ENCODE measurements around the gene QDPR. TPM values are rescaled to one million over a fixed set of nuclear protein-coding genes. Genes with fewer than 3 reads are reported as not detected.
"Not testable (repeated sequence)": the region's sequence is repeated elsewhere in the genome, so short reads cannot be mapped to it uniquely, and the experiment has no call there.

QDPR gene
- total RNA-seq, 1 donor from 2014 or later = 28.6 TPM

DNA sequence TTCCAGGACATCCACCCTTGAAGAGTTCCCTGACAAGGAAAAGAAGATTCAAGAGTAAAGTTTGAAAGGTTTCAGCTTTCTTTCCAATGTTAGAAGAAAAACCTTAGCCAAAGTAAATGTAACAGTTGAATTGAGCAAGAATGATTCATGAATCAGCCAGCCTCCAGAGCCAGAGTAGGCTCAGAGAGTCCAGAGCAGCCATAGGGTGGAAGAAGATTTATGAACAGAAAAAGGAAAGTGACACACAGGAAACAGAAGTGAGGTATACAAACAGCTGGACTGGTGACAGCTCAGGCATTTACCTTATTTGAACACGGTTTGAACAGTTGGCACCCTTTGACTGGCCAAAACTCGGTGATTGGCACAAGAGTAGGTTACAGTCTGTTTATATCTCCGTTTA, 63.2 kb downstream of the QDPR start:
- Histone ChIP-seq H3K4me3 (ENCODE audit: low read depth, low read length) (no peak overlapping the region), H3K27me3 (ENCODE audit: control insufficient read depth, insufficient read depth, low read length) (no peaks in the 10 kb centered on the region), H3K36me3 (ENCODE audit: control insufficient read depth, insufficient read depth, low read length) (no peaks in the 10 kb centered on the region)
- DNase-seq (ENCODE audit: low read depth) = peak; percentile 9
- TF ChIP-seq, protein P1, sequence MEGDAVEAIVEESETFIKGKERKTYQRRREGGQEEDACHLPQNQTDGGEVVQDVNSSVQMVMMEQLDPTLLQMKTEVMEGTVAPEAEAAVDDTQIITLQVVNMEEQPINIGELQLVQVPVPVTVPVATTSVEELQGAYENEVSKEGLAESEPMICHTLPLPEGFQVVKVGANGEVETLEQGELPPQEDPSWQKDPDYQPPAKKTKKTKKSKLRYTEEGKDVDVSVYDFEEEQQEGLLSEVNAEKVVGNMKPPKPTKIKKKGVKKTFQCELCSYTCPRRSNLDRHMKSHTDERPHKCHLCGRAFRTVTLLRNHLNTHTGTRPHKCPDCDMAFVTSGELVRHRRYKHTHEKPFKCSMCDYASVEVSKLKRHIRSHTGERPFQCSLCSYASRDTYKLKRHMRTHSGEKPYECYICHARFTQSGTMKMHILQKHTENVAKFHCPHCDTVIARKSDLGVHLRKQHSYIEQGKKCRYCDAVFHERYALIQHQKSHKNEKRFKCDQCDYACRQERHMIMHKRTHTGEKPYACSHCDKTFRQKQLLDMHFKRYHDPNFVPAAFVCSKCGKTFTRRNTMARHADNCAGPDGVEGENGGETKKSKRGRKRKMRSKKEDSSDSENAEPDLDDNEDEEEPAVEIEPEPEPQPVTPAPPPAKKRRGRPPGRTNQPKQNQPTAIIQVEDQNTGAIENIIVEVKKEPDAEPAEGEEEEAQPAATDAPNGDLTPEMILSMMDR (IDR thresholded peaks at IDR 0.05; ENCODE audit: insufficient read depth, low read length, poor library complexity, severe bottlenecking) = no peak

DNA sequence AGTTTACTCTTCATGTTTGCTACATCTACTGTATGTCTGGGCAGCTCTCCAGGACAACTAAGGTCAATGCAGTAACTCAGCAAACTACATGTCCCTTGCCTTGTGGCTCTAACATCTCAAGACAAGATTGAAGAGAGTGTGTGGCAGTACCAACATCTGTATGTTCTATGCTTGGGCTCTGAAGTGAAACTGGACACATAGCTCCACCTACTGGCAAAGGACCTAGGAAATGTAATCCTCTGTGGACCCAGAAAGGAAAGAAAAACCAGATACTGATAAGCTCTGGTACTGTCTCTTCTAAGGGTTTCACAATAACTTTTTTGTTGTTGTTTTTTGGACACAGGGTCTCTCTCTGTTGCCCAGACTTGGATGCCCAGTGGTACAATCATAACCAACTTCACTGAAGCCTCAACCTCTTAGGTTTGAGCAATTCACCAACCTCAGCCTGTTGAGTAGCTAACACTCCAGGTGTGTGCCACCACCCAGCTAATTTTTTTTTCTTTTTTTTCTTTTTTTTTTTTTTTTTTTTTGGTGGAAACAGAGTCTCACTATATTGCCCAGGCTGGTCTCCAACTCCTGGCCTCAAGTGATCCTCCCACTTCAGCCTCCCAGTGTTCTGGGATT, 64.1 kb downstream of the QDPR start:
- H3K4me3 ChIP-seq (ENCODE audit: low read depth, low read length) = no peak overlapping the region
- TF ChIP-seq, protein P1 (IDR thresholded peaks at IDR 0.05; ENCODE audit: insufficient read depth, low read length, poor library complexity, severe bottlenecking) = peak; percentile 77
- peak; percentile 23 for DNase-seq (ENCODE audit: low read depth)

DNA sequence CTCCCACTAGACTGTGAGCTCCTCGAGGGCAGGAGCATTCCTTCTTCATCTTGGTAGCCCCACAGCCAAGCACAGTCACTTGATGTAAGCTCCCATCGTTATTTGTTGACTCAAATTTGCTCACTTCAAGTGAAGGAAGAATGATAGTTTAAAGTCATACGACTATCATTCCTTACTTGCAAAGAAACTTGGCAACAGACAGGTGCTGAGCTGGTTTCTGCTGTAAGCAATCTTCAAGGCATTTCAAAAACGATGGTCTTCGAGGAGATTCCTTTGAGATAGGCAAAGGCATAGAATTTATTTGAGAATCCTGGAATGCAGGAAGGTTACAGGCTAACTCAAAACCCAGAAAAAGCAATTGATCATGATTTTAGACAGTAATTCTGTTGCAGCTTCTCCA, 64.8 kb downstream of the QDPR start:
- no peak for DNase-seq (ENCODE audit: low read depth)
- Histone ChIP-seq H3K36me3 (ENCODE audit: control insufficient read depth, insufficient read depth, low read length) (no peaks in the 10 kb centered on the region), H3K4me3 (ENCODE audit: low read depth, low read length) (no peak overlapping the region), H3K27me3 (ENCODE audit: control insufficient read depth, insufficient read depth, low read length) (no peaks in the 10 kb centered on the region)
- TF ChIP-seq, protein P1 (IDR thresholded peaks at IDR 0.05; ENCODE audit: insufficient read depth, low read length, poor library complexity, severe bottlenecking) = no peak

More for the DNA sequence above, 64.1 kb downstream of the QDPR start:
- Histone ChIP-seq H3K27me3 (ENCODE audit: control insufficient read depth, insufficient read depth, low read length) (no peaks in the 10 kb centered on the region), H3K36me3 (ENCODE audit: control insufficient read depth, insufficient read depth, low read length) (no peaks in the 10 kb centered on the region)

DNA sequence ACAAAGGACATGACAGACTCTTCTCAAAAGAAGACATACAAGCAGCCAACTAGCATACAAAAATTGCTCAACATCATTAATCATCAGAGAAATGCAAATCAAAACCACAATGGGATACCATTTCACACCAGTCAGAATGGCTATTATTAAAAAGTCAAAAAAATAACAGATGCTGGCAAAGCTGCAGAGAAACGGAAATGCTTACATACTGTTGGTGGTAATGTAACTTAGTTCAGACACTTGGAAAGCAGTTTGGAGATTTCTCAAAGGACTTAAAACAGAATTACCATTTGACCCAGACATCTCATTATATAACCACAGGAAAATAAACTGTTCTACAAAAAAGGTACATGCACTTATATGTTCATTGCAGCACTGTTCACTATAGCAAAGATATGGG, 69.4 kb downstream of the QDPR start:
- not testable (repeated sequence) for H3K27me3 ChIP-seq (ENCODE audit: control insufficient read depth, insufficient read depth, low read length); H3K36me3 ChIP-seq (ENCODE audit: control insufficient read depth, insufficient read depth, low read length); DNase-seq (ENCODE audit: low read depth); H3K4me3 ChIP-seq (ENCODE audit: low read depth, low read length)

DNA sequence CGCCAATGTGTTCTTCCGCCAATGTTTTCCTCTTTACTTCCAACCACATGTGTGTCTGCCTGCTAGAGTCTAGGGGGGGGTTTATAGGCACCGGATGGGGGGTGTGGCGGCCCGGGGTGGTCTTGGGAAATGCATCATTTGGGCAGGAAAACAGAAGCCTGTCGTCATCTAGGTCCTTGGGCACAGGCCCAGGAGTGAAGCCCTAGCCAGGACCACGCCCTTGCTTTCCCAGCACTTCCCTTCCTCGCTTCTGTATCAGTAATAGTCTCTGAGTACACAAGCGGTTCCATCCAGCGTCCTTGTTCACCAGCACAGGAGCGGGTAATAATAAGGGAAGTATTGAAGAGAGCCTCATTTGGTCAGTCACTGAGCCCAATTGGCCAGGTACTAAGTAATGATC, 74.5 kb downstream of the QDPR start:
- DNase-seq (ENCODE audit: low read depth) = no peak
- TF ChIP-seq, protein P1 (IDR thresholded peaks at IDR 0.05; ENCODE audit: insufficient read depth, low read length, poor library complexity, severe bottlenecking) = no peak
- H3K4me3 ChIP-seq (ENCODE audit: low read depth, low read length) = no peak overlapping the region
- no peaks in the 10 kb centered on the region for H3K36me3 ChIP-seq (ENCODE audit: control insufficient read depth, insufficient read depth, low read length)
- no peaks in the 10 kb centered on the region for H3K27me3 ChIP-seq (ENCODE audit: control insufficient read depth, insufficient read depth, low read length)

DNA sequence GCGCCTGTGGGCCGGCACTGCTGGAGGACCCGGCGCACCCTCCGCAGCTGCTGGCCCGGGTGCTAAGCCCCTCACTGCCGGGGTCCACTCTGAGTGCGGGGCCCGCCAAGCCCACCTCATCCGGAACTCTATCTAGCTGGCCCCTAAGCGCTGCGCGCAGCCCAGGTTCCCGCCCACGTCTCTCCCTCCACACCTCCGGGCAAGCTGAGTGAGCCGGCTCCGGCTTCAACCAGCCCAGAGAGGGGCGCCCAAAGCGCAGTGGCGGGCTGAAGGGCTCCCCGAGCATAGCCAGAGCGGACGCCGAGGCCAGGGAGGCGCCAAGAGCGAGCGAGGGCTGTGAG, 75.2 kb downstream of the QDPR start:
- Histone ChIP-seq H3K36me3 (ENCODE audit: control insufficient read depth, insufficient read depth, low read length) (no peaks in the 10 kb centered on the region), H3K4me3 (ENCODE audit: low read depth, low read length) (no peak overlapping the region), H3K27me3 (ENCODE audit: control insufficient read depth, insufficient read depth, low read length) (no peaks in the 10 kb centered on the region)
- no peak for DNase-seq (ENCODE audit: low read depth)
- TF ChIP-seq, protein P1 (IDR thresholded peaks at IDR 0.05; ENCODE audit: insufficient read depth, low read length, poor library complexity, severe bottlenecking) = no peak

Other genes starting within 250 kb of the QDPR start
- not detected in 2 replicates for gene CLRN2, start 3.1 kb upstream of the QDPR start, total RNA-seq
- gene LAP3, start 65.1 kb upstream of the QDPR start, total RNA-seq = 52.0 and 66.1 TPM in 2 replicates
- gene MED28, start 102.6 kb upstream of the QDPR start, total RNA-seq = 8.9 and 11.4 TPM in 2 replicates

Measured in kidney epithelial cell (primary cell).